ENCODE measurements around the gene TRIM71.
"Not testable (repeated sequence)": the region's sequence is repeated elsewhere in the genome, so short reads cannot be mapped to it uniquely, and the experiment has no call there.

Gene TRIM71

DNA sequence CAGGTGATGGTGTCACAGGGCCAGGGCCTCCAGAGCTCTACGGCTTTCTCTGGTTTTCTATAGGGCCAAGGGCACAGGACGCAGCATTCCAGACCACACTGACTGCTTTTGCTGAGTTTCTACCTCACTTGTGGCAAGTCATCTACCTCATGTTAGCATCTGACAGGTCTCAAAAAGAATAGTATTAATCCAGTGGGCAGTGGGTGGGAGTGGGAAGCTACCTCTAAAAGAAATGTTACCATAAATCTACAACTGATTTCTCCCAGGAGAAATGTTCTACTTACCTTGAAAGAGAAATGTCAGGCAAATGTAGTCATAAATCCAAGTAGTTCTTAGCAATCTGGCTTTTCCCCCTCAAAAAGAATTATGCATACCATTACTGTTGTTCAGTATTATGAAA, 77.9 kb downstream of the TRIM71 start:
- DNase-seq = no peak

DNA sequence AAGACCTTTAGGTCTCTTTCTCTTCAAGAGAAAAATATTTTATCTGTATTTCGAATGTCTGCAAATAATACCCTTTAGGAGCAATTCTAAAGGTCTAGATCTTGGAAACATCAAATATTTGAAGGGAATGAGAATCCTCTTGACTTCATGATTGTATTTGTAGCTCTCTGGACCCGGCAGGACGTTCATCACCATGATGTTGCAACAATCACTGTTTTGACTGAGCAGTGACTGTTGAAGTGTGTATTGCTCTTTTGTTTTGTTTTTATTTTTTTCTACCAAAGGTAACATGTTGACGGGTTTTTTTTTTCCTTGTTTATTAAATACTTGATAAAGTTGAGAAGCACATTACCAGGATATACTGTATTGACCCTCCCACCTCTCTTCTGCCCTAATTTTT, 78.3 kb downstream of the TRIM71 start:
- no peak for DNase-seq

DNA sequence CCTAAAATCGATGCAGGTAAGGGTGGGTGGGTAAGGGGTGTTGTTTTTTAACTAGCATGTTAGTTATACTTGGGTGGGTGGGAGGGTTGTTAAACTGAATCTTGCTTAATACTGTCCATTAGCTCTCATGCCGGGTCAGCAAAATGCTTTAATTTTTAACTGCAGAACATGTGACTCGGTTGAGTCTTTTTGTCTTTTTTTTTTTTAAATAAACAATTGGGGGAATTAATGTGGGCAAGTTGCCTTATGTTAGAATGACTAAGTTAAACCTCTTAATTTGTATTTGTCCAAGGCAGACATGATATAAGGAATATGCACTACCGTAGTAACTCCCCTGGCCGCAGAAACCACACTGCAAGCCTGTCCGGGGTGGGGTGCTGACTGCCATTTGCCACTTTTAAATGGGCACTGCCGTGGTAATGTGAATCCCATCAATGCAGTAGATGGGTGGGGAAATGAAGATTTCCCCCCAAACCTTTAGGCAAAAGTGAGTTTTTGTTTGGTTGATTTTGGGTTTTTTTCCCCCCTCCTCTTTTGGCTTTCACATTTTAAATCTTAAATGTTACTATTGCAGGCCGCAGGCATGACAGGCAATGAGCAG, 79.3 kb downstream of the TRIM71 start:
- no peak for DNase-seq

DNA sequence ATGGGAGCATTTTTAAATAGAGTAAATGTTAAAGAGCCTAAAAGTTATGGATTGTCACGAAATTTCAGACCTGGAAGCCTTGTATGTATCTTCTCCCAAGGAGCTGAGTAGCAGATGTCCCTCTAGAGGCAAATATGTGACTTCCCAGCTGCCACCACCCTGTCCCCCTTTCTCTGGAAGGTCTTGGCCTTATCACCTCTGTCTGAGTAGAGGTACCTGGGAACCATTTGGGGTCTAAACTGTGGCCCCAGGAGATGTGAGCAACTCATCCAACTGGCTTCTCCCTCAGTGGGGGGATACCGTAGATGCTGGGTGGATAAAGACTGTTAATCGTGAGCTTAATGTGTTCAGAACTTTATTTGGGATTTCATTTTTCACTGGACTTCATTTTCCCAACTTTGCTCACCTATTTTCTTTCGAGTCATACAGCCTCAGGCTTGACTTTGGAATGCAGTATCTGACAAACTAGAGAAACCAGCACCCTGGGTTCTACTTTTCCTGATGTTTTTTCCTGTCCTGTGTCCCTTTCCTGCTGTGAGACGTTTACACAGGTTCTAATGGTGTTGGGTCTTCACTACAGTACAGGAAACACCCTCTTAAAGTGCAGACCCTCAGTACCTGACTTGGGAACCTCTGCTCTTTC, 80.3 kb downstream of the TRIM71 start:
- DNase-seq = no peak

DNA sequence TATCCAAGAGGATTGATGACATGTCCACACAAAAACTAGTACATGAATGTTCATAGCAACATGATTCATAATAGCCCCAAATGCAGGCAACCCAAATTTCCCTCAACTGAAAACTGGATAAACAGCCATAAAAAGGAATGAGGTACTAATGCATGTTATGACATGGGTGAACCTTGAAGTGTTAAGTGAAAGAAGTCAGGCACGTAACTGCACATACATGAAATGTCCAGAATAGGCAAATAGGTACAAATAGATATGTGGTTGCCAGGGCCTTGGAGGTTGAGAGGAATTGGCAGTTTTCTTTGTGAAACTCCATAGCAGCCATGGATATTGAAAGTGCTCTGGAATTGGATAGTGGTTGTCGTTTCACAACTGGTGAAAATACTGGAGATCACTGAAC, 81.5 kb downstream of the TRIM71 start:
- no peak for DNase-seq

DNA sequence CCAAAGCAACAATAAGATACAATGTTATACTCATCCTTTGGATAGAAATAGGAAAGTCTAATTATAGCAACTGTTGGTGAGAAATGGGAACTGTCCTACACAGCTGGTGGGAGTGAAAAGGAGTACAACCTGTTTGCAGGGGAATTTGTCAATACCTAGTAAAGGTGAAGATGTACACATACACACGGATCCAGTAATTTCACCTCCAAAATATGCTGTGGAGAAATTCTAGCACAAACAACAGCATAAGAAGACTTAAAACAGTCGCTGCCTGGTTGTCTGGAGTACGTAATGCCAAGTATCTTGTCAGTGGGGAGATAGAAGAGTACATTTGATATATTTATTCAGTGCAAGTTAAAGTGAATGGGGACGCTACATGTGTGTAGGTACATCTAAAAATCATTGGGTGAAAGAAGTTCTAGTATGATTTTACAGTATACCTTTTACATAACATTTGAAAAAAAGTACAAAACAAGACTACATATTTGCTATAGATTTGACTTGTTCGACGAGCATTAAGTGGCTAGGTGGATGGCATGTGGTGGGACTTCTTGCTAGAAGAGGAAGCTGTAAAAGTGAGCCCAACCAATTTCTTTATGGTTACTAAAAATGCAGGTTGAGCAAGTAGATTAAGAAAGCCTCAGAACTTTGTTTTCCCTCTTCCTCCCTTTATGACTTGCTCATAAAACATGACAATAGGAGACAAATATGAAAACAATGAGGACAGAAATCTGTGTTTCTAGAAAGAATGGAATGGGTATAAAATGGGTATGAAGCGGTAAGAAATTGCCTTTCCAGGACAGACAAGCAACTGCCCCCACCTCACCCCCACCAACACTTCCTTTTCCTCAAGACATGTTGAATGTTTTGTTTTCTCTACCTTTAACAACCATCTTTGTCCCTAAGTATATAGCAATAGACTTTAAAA, 83.5 kb downstream of the TRIM71 start:
- DNase-seq = no peak

- DNase-seq = not testable (repeated sequence)
These were observed 85.1 kb downstream of the TRIM71 start for GRCh38 chr3:32902887-32903371.

GRCh38 chr3:32903953-32904352, 86.2 kb downstream of the TRIM71 start:
- DNase-seq = no peak

GRCh38 chr3:32909999-32910398, 92.2 kb downstream of the TRIM71 start:
- no peak for DNase-seq

- no peak for DNase-seq
These were observed 93.2 kb downstream of the TRIM71 start for GRCh38 chr3:32910954-32911353.

- DNase-seq = no peak
These were observed 94.2 kb downstream of the TRIM71 start for GRCh38 chr3:32912046-32912445.

DNA sequence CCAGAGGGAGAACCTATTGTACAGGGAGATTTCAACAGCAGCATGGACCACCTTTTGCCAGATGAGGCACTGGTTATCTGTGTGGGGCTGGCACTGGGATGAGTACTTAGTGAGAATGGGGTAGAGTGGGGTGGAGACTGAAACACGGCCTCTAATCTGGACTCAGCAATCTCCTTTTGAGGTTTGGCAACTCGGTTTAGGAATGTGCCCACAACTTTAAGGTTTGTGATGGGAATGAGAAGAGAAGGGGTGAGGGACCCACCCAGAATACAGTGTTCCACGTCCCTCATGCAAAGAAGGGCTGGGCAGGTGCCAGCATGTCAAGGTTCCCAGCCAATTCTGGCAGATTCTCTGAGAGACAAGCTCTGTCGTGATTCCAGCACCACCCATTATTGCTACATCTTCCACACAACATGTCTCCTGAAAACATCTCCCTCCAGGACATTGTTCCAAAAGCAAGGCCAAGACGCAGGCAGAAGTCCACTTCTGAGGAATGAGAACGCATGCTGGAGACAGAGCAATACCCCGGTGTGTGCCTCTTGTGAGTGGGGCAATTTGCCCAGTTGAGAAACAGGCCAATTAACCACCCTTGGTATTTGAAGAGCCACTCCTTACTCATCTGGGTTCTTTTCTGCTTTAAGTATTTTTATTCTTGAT, 96.1 kb downstream of the TRIM71 start:
- DNase-seq = no peak

DNA sequence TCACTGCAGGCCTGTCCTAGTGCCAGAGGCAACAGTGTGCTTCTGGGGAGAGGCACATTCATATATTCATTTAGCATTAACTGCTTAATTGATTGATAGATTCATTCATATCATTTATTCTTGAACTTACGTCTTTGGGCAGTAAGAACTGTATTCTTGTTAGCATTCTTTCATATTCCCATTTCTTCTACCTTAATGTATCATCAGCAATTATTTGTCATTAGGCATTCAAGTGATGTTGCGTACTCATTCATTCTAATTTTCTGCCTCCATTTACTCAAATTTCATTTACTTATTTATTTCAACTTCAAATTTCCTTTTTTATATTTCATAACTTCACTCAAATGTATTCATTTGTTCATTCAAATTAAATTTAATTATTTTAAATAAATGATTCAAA, 102.1 kb downstream of the TRIM71 start:
- no peak for DNase-seq

DNA sequence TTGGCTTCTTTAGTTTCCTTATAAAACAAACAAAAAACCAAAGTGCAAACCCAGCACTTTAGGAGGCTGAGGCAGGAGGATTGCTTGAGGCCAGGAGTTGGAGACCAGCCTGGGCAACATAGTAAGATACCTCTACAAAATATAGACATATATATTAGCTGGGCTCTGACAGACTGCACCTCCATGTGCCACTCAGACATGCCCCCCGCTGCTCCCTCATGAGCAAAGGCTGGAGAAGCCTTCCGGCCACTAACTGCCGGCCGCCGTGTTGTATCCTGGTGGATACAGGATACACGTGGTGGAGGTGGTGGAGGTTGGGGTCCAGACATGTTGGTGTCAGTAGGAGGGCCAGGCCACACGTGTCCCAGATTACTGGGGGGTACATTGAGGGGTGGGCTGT, 104.3 kb downstream of the TRIM71 start:
- DNase-seq = no peak

DNA sequence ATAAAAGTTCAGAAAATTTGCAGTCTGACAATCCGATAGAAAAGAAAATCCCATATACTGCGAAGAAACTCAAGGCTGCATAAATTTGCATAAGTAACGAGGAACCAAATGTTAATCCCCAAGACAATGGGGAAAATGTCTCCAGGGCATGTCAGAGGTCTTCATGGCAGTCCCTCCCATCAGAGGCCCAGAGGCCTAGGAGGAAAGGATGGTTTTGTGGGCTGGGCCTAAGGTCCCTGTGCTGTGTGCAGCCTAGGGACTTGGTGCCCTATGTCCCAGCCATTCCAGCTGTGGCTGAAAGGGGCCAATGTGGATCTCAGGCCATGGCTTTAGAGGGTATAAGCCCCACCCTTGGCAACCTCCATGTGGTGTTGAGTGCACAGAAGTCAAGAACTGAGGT, 112.4 kb downstream of the TRIM71 start:
- no peak for DNase-seq

- not testable (repeated sequence) for DNase-seq
These were observed 113.5 kb downstream of the TRIM71 start for GRCh38 chr3:32931273-32931672.

DNA sequence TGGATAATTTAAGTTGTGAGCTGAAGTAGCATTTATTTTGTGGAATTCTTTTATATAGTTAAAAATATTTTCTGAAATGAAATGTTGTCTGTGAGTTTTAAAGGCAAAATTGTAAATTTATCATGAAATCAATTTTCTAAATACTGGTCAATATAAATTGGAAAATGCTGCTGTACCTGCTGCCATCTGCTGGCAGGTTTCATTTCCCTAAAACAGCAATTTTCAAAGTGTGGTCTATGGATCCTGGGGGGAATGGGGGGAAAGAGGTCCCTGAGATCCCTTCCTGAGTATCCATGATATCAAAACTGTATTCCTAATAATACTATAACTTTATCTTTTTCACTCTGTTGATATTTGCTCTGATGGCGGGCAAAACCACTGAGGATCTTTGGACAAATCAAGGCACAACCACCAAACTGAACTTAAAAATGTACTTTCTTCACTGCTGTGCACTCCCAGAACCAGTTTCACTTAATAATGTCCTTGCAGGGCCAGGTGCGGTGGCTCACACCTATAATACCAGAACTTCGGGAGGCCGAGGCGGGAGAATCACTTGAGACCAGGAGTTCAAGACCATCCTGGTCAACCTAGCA, 116.4 kb downstream of the TRIM71 start:
- no peak for DNase-seq

DNA sequence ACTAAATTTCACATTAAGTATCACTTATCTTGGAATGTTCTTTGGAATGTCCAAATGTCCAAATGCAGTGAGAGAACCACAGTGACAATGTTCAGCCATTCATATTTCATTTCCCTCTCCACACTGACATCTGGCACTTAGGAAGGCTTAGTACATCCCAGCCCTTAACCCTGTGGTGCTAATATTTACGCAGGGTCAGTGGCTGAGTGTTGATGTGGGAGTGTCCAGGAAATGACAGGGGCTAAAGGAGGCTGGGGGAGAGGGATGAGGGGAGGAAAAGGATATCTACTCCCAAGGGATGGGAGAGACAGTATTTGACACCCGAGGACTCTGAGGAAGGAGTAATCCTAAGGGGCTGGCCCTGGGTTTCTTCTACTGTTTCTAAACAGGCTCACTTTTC, 119.5 kb downstream of the TRIM71 start:
- DNase-seq = no peak

- DNase-seq = not testable (repeated sequence)
These were observed 121.9 kb downstream of the TRIM71 start for GRCh38 chr3:32939531-32940284.

GRCh38 chr3:32940726-32941125, 122.9 kb downstream of the TRIM71 start:
- no peak for DNase-seq

DNA sequence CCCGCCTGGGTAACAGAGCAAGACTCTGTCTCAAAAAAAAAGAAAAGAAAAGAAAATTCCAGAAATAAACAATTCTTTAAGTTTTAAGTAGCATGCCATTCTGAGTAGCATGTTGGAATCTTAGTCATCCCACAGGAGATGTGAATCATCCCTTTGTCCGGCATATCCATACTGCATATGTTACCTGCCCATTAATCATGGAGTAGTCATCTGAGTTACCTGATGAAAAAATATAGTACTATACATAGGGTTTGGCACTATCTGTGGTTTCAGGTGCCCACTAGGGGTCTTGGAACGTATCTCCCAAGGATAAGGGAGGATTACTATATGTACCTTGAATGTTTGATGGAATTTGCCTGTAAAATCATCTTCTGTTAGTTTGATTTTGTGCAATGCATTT, 127.3 kb downstream of the TRIM71 start:
- no peak for DNase-seq

GRCh38 chr3:32945598-32945997, 127.8 kb downstream of the TRIM71 start:
- DNase-seq = not testable (repeated sequence)
